T-cell (primary cell): ENCODE results near the gene CAVIN2. TPM values are rescaled to one million over a fixed set of nuclear protein-coding genes. Genes with fewer than 3 reads are reported as not detected.

ENCODE experiments used
- ATAC-seq, 4 experiments: fragments of 200-7000 bp in 3 of 4; fragments of 150-1000 bp in 1 of 4; cut with Tn5 transposase; replicated peaks in 1 of 4; 1 replicate in 3 of 4; 2 replicates in 1 of 4; pipeline ENCODE4 v1.10.0; 2021; ENCODE audit warnings: moderate library complexity in 3 of 4, mild to moderate bottlenecking in 2 of 4, moderate number of reproducible peaks in 1 of 4
- CTCF ChIA-PET, 2 donors: fragments of 300-600 bp; sonication (Branson Sonifier 250); formaldehyde crosslinking; loops; one replicate each; lab custom pipeline; 2022; ENCODE audit warnings: antibody characterized with exemption in 2 of 2; lab: Charles Lee
- POLR2A ChIA-PET, 2 donors: fragments of 300-600 bp; sonication (Branson Sonifier 250); formaldehyde crosslinking; loops; one replicate each; lab custom pipeline; 2022; ENCODE audit warnings: antibody characterized with exemption in 2 of 2; lab: Charles Lee
- DNase-seq, 35 experiments: peaks; one replicate each; pipeline versions ENCODE4 v3.0.0 to v3.0.0-alpha.2; 2013 to 2023
- H3K27ac ChIP-seq: one replicate; pipeline ENCODE4 v1.5.1; 2013; ENCODE audit warnings: low read length
- H3K27me3 ChIP-seq, 2 experiments: replicated peaks in 1 of 2; 1 replicate in 1 of 2; 2 replicates in 1 of 2; pipeline versions ENCODE4 v1.6.1 to v1.7.0; 2013; ENCODE audit warnings: low read length in 1 of 2, mixed read lengths in 1 of 2; ENCODE audit not compliant: control insufficient read depth in 2 of 2, insufficient read depth in 2 of 2; ENCODE audit errors: extremely low read depth in 1 of 2
- H3K36me3 ChIP-seq, 2 donors: 1 replicate in 1 of 2; 2 replicates in 1 of 2; pipeline versions ENCODE4 v1.6.1 to v1.7.0; 2013; ENCODE audit warnings: low read length in 1 of 2; ENCODE audit not compliant: control insufficient read depth in 2 of 2, insufficient read depth in 1 of 2; ENCODE audit errors: extremely low read depth in 1 of 2
- H3K4me1 ChIP-seq, 2 experiments: 1 replicate in 1 of 2; 2 replicates in 1 of 2; pipeline versions ENCODE4 v1.6.1 to v1.7.0; 2013; ENCODE audit warnings: low read length in 2 of 2, mixed read lengths in 1 of 2; ENCODE audit not compliant: insufficient read depth in 2 of 2, control insufficient read depth in 1 of 2; ENCODE audit errors: extremely low read depth in 1 of 2
- H3K4me3 ChIP-seq, 2 donors: 1 replicate in 1 of 2; 2 replicates in 1 of 2; pipeline versions ENCODE4 v1.5.1 to v1.7.0; 2013; ENCODE audit warnings: mild to moderate bottlenecking in 2 of 2, low read length in 1 of 2, moderate library complexity in 1 of 2; ENCODE audit not compliant: control insufficient read depth in 1 of 2; ENCODE audit errors: extremely low read depth in 1 of 2
- H3K9me3 ChIP-seq: 2 replicates; pipeline ENCODE4 v1.7.0; 2013
- H3K27ac Mint-ChIP-seq, 2 donors: one replicate each; pipeline ENCODE4 v1.8.0; 2020 to 2021; ENCODE audit warnings: mild to moderate bottlenecking in 2 of 2, mixed read lengths in 2 of 2
- H3K27me3 Mint-ChIP-seq, 2 donors: one replicate each; pipeline ENCODE4 v1.8.0; 2021 to 2022; ENCODE audit warnings: mixed read lengths in 2 of 2
- H3K36me3 Mint-ChIP-seq: one replicate; pipeline ENCODE4 v1.8.0; 2021; ENCODE audit warnings: mixed read lengths
- H3K4me1 Mint-ChIP-seq, 3 donors: one replicate each; pipeline ENCODE4 v1.8.0; 2020 to 2022; ENCODE audit warnings: mixed read lengths in 3 of 3, mild to moderate bottlenecking in 1 of 3
- H3K4me3 Mint-ChIP-seq, 3 donors: one replicate each; pipeline ENCODE4 v1.8.0; 2020 to 2022; ENCODE audit warnings: mild to moderate bottlenecking in 3 of 3, mixed read lengths in 3 of 3, moderate library complexity in 3 of 3
- H3K9me3 Mint-ChIP-seq, 3 donors: one replicate each; pipeline ENCODE4 v1.8.0; 2020 to 2022; ENCODE audit warnings: mixed read lengths in 3 of 3
- WGBS: methylation state at CpG from one replicate; pipeline ENCODE4 v1.1.5; 2013; ENCODE audit warnings: missing lambda C conversion rate; ENCODE audit not compliant: insufficient coverage; 5-methylcytosine and 5-hydroxymethylcytosine counted together
- total RNA-seq, 35 experiments: library from RNA in 6 of 35; stranded (reverse) in 6 of 35; fragments of 120-200 nt in 1 of 35; gene quantifications; one replicate each; pipeline versions ENCODE4 v1.2.1 to v1.2.4 and lab custom pipeline; 2013 to 2026

CAVIN2 gene
- total RNA-seq, 5 donors from 2014 or later (not counting 1 experiment from before 2014, with no cell fraction given), result 0.26 to 2.7 (median 0.40) TPM

DNA sequence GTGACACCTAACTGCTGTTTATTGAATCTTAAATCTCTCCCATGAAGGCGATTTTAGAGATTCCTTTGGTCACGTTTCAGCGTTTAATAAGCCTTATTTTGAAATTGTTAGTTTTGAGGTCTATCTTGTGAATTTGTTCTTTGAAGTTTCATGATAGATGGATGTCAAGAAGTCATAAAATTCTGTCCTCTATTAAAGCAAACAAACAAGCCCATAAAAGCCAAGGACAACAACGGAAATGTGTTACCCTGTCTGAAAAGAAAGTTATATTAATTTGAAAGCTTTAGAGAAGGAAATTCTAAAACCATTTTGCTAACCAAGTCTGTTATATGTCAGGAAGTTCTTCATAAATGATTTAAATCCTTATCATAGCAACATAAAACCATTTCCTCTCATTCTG is 7.0 kb upstream of the CAVIN2 start:
- H3K4me3 ChIP-seq, result no peak overlapping the region
- DNase-seq, result no peak
- POLR2A ChIA-PET, result no interaction called here
- Mint-ChIP-seq H3K9me3 (no peaks in the 10 kb centered on the region), H3K27me3 (peaks cover 5 to 16% of the 10 kb centered on the region in 2 donors), H3K36me3 (no peaks in the 10 kb centered on the region), H3K4me3 (no peak overlapping the region), H3K27ac (no peak overlapping the region), H3K4me1 (no peaks in the 10 kb centered on the region)
- H3K9me3 ChIP-seq, result no peaks in the 10 kb centered on the region
- no peaks in the 10 kb centered on the region for H3K4me1 ChIP-seq
- ATAC-seq, result no peak
- no peaks in the 10 kb centered on the region for H3K27me3 ChIP-seq
- WGBS, result no CpG with 5 or more reads among the region's 4 CpGs
- H3K36me3 ChIP-seq, result no peaks in the 10 kb centered on the region
- CTCF ChIA-PET, result no interaction called here
- no peak overlapping the region for H3K27ac ChIP-seq

DNA sequence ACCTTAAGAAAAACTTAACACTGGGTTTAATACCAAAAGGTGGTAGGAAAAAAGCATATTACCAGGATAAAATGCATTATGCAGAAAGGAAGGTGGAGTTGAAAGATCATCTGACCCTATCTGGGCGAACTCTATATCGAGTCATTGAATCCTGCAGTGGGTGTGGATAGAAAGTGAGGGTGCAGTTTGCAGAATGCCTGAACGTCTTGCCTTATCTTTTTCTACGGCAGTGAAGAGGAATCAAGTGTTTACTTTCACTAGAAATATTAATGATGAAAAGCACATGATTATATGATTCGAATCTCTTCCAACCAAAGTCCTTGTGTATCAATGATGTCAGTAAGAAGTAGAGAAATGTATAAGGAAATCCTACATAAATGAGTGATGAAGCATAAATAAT is 4.3 kb upstream of the CAVIN2 start:
- Mint-ChIP-seq H3K27me3 (peaks cover 13 to 24% of the 10 kb centered on the region in 2 donors), H3K4me3 (no peak overlapping the region), H3K27ac (no peak overlapping the region), H3K4me1 (peaks cover 3 to 7% (median 4%) of the 10 kb centered on the region in 3 donors), H3K9me3 (no peaks in the 10 kb centered on the region), H3K36me3 (no peaks in the 10 kb centered on the region)
- 92% methylated on average over 2 of the region's 5 CpGs for WGBS
- CTCF ChIA-PET, result no interaction called here
- H3K4me1 ChIP-seq, result peaks cover 0 to 8% of the 10 kb centered on the region in 2 experiments
- H3K27me3 ChIP-seq, result peaks cover 0 to 8% of the 10 kb centered on the region in 2 experiments
- no peak overlapping the region for H3K27ac ChIP-seq
- H3K9me3 ChIP-seq, result no peaks in the 10 kb centered on the region
- H3K4me3 ChIP-seq, result no peak overlapping the region
- DNase-seq, result no peak
- POLR2A ChIA-PET, result no interaction called here
- H3K36me3 ChIP-seq, result no peaks in the 10 kb centered on the region
- no peak for ATAC-seq

DNA sequence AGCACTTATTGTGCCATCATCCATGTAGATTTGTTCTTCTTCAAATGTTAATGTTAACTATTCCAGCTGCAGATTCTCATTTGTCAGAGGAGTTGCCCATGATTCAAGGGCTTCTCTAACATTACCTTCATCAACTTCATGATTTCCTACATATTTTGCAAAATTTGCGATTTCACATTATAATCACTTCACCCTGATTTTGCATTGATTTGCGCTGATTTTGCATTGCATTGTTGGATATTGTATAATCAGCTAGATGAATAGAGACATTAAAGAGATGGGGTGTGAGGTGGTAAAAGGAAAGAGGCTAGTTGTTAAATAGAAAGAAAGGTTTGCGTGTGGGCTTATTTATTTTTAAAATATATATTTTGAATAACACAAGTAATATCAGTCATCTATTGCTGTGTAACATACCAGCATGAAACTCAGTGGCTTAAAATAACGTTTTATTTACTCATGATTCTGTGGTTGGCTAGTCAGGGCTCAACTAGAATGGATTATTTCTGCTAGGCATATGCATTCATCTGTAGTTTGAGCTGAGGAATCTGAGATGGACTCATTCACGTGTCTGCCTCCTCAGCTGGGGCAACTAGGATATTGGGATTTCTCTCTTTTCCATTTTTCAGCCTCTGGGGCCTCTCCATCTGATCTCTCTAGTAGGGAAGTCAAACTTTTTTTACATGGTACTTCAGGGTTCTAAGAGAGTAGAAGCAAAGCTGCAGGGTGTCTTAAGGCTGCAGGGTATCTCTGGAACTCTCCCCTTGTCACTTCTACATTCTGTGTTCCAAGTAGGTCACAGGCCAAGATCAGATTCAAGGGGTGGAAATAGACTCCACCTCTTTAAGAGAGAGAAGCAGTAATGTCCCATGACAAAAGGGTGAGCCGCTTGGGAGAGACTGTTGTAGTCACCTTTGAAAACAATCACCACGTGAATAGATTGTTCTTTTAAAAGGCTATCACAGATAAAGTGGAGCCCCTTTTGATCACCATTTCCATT is 2.2 kb upstream of the CAVIN2 start:
- Histone ChIP-seq H3K27ac (no peak overlapping the region), H3K4me1 (peaks cover 0 to 8% of the 10 kb centered on the region in 2 experiments), H3K9me3 (no peaks in the 10 kb centered on the region), H3K36me3 (no peaks in the 10 kb centered on the region), H3K4me3 (no peak overlapping the region), H3K27me3 (peaks cover 0 to 14% of the 10 kb centered on the region in 2 experiments)
- ChIA-PET POLR2A (interaction anchor here in 1 of 2 donors (0.7 kb wide), 1 partner anchor 668 kb away, joined by 3 read pairs; no protein-coding TSS in a partner anchor), CTCF (no interaction called here)
- Mint-ChIP-seq H3K4me1 (peaks cover 7 to 9% (median 7%) of the 10 kb centered on the region in 3 donors), H3K4me3 (no peak overlapping the region), H3K9me3 (no peaks in the 10 kb centered on the region), H3K27me3 (peaks cover 25 to 38% of the 10 kb centered on the region in 2 donors), H3K27ac (no peak overlapping the region), H3K36me3 (no peaks in the 10 kb centered on the region)
- ATAC-seq (no peak), DNase-seq (no peak)
- 60% methylated on average over 1 of the region's 7 CpGs for WGBS

DNA sequence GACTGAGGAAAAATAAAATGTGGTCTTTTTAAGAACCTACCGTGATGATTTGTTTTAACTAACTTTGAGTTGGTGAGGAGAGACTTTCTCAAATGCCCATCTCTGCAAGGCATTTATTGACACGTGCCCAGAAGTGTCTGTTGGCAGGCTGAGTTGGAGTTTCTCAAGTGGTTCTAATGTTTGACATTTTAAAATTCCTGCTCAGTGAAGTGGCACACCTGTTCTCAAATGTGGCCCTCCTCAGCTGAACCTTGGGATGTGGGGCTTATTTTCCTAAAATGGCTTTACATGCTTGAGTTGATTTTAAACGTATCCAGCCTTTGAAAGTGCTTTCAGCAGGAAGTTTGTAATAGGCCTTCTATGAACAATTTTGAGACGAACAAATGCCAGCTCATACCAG is 876 bp upstream of the CAVIN2 start:
- Mint-ChIP-seq H3K36me3 (no peaks in the 10 kb centered on the region), H3K27ac (no peak overlapping the region), H3K4me1 (peaks cover 7 to 9% (median 7%) of the 10 kb centered on the region in 3 donors), H3K4me3 (no peak overlapping the region), H3K9me3 (no peaks in the 10 kb centered on the region), H3K27me3 (peaks cover 33 to 39% of the 10 kb centered on the region in 2 donors)
- Histone ChIP-seq H3K4me3 (no peak overlapping the region), H3K36me3 (no peaks in the 10 kb centered on the region), H3K4me1 (peaks cover 0 to 8% of the 10 kb centered on the region in 2 experiments), H3K27ac (no peak overlapping the region), H3K9me3 (no peaks in the 10 kb centered on the region), H3K27me3 (peaks cover 0 to 14% of the 10 kb centered on the region in 2 experiments)
- WGBS, result 87% methylated on average over 2 of the region's 4 CpGs
- CTCF ChIA-PET, result interaction anchor here in 1 of 2 donors (0.5 kb wide), 1 partner anchor 24 kb away, joined by 6 read pairs; no protein-coding TSS in a partner anchor
- DNase-seq (no peak), ATAC-seq (no peak)
- POLR2A ChIA-PET, result no interaction called here

DNA sequence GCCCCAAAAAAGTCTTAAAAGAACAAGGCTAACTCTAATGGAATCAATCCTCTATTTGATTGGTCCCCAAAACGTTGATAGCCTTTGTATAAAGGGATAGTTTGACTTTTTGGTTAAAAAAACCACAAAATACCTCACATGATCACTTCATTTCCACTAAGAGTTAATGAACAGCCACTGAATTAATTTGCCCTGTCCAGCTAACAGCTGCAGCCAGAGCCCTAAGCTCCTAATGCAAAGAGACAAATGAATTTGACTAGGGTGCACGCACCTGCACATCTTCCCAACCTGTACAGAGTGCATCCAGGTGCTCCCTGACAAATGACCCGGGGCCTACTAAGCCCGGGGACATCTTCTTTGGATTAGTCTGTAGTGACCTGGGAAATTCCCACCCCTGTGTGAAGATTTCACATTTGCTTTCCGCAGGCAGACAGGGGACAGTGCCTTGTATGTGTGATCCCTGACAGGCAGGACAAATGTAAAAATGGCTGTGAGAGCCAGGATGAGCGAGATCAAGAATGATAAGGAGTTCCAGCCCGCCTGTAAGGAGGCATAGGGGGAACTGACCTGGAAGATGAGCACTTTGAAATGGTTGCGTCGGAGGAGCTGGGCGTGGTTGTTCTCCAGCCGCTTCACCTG is 893 bp downstream of the CAVIN2 start:
- WGBS, result 34% methylated on average over 10 of the region's 11 CpGs
- peaks cover 7 to 9% (median 7%) of the 10 kb centered on the region in 3 donors for H3K4me1 Mint-ChIP-seq
- peaks cover 0 to 8% of the 10 kb centered on the region in 2 experiments for H3K4me1 ChIP-seq
- ATAC-seq (no peak), DNase-seq (no peak)
- no peaks in the 10 kb centered on the region for H3K9me3 Mint-ChIP-seq
- H3K4me3 Mint-ChIP-seq, result no peak overlapping the region
- no peaks in the 10 kb centered on the region for H3K9me3 ChIP-seq
- H3K36me3 Mint-ChIP-seq, result no peaks in the 10 kb centered on the region
- H3K27ac Mint-ChIP-seq, result no peak overlapping the region
- ChIA-PET POLR2A (no interaction called here), CTCF (no interaction called here)
- H3K27ac ChIP-seq, result no peak overlapping the region
- peaks cover 0 to 14% of the 10 kb centered on the region in 2 experiments for H3K27me3 ChIP-seq
- H3K4me3 ChIP-seq, result no peak overlapping the region
- no peaks in the 10 kb centered on the region for H3K36me3 ChIP-seq
- peaks cover 33 to 34% of the 10 kb centered on the region in 2 donors for H3K27me3 Mint-ChIP-seq

DNA sequence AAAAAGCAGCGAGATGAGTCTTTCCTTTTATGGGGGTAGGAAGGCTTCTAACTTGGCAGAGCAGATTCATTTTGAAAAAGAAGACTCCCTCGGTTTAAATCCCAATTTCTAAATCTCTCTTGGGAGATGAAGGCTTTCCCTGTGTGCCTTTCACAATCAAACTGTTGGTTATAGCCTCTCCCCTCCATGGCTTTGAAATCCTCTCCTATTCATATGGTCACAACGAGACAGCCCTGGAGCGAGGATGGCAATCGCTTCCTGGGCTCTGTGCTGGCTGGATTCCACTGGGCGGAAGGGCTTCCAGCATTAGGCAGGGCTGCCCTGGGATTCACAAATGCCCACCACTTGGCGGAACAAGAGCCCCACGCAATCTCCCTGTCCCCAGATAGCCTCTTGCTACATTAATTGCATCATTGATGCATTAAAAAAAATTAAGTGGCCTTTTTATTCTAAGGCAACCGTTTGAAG is 1.6 kb downstream of the CAVIN2 start:
- Mint-ChIP-seq H3K9me3 (no peaks in the 10 kb centered on the region), H3K4me1 (peaks cover 7 to 9% (median 7%) of the 10 kb centered on the region in 3 donors), H3K27ac (no peak overlapping the region), H3K36me3 (no peaks in the 10 kb centered on the region), H3K27me3 (peaks cover 33% of the 10 kb centered on the region in 2 donors), H3K4me3 (no peak overlapping the region)
- ChIA-PET POLR2A (no interaction called here), CTCF (no interaction called here)
- Histone ChIP-seq H3K36me3 (no peaks in the 10 kb centered on the region), H3K9me3 (no peaks in the 10 kb centered on the region), H3K27me3 (peaks cover 0 to 14% of the 10 kb centered on the region in 2 experiments), H3K4me3 (no peak overlapping the region), H3K4me1 (peaks cover 0 to 8% of the 10 kb centered on the region in 2 experiments), H3K27ac (no peak overlapping the region)
- no peak for ATAC-seq
- DNase-seq, result no peak
- 65% methylated on average over 5 of the region's 9 CpGs for WGBS
